Cortex of kidney (tissue), 1 donor: ENCODE measurements around the gene MKRN2OS.

Source experiments
- DNase-seq: peaks from one replicate; lab custom pipeline; 2025; lab: John Stamatoyannopoulos, UW

MKRN2OS gene

GRCh38 chr3:12545473-12545791 lies at the start of gene MKRN2OS:
Gene MKRN2OS (minus strand): TSS chr3:12545499. CDS start chr3:12545464, 35 bp downstream.
- no peak for DNase-seq

- DNase-seq = no peak
These were observed 48.2 kb upstream of the MKRN2OS start for GRCh38 chr3:12593473-12593872.

GRCh38 chr3:12591997-12592715 lies 46.9 kb upstream of the MKRN2OS start:
- no peak for DNase-seq

GRCh38 chr3:12591456-12591855 lies 46.2 kb upstream of the MKRN2OS start:
- DNase-seq = no peak

GRCh38 chr3:12590096-12590495 lies 44.8 kb upstream of the MKRN2OS start:
- DNase-seq = no peak

- DNase-seq = no peak
These were observed 43.0 kb upstream of the MKRN2OS start for GRCh38 chr3:12588039-12589009.

- no peak for DNase-seq
These were observed 41.1 kb upstream of the MKRN2OS start for GRCh38 chr3:12586403-12586802.

- no peak for DNase-seq
These were observed 40.7 kb upstream of the MKRN2OS start for GRCh38 chr3:12585970-12586369.

GRCh38 chr3:12585181-12585580 lies 39.9 kb upstream of the MKRN2OS start:
- DNase-seq = no peak

GRCh38 chr3:12584083-12584482 lies 38.8 kb upstream of the MKRN2OS start:
- DNase-seq = no peak

- no peak for DNase-seq
These were observed 38.0 kb upstream of the MKRN2OS start for GRCh38 chr3:12583280-12583679.

GRCh38 chr3:12582730-12583129 lies 37.4 kb upstream of the MKRN2OS start:
- DNase-seq = no peak

GRCh38 chr3:12579905-12580304 lies 34.6 kb upstream of the MKRN2OS start:
- no peak for DNase-seq

GRCh38 chr3:12579456-12579855 lies 34.2 kb upstream of the MKRN2OS start:
- DNase-seq = no peak

- no peak for DNase-seq
These were observed 33.4 kb upstream of the MKRN2OS start for GRCh38 chr3:12578742-12579141.

- DNase-seq = no peak
These were observed 32.1 kb upstream of the MKRN2OS start for GRCh38 chr3:12577379-12577778.

- no peak for DNase-seq
These were observed 29.4 kb upstream of the MKRN2OS start for GRCh38 chr3:12574661-12575060.

- no peak for DNase-seq
These were observed 28.8 kb upstream of the MKRN2OS start for GRCh38 chr3:12574131-12574530.

GRCh38 chr3:12571986-12572385 lies 26.7 kb upstream of the MKRN2OS start:
- DNase-seq = no peak

- DNase-seq = no peak
These were observed 24.5 kb upstream of the MKRN2OS start for GRCh38 chr3:12569836-12570235.

- no peak for DNase-seq
These were observed 23.4 kb upstream of the MKRN2OS start for GRCh38 chr3:12568747-12569146.

- DNase-seq = no peak
These were observed 21.7 kb upstream of the MKRN2OS start for GRCh38 chr3:12566976-12567375.

- no peak for DNase-seq
These were observed 17.2 kb upstream of the MKRN2OS start for GRCh38 chr3:12562451-12562850.
